Stimulated activated naive B cell treated with anti-CD40 and anti-IgM and Interleukin-4, amounts not matched to agents 10 μg/mL and 1 μg/mL and 100 μg/mL, for 72 hours (primary cell): ENCODE data around the gene OTUB1.

Experiments used
- ATAC-seq, 2 donors: fragments of 150-1000 bp; cut with Tn5 transposase; replicated peaks; 2 replicates each; pipeline ENCODE4 v1.10.0; 2021; ENCODE audit warnings: moderate library complexity in 1 of 2
- DNase-seq: peaks from one replicate; pipeline ENCODE4 v3.0.0; 2021
- H3K27ac Mint-ChIP-seq: one replicate; pipeline ENCODE4 v1.8.0; 2022; ENCODE audit warnings: mild to moderate bottlenecking, mixed read lengths
- H3K27me3 Mint-ChIP-seq, 2 donors: one replicate each; pipeline ENCODE4 v1.8.0; 2022; ENCODE audit warnings: mixed read lengths in 2 of 2
- H3K36me3 Mint-ChIP-seq, 2 donors: one replicate each; pipeline ENCODE4 v1.8.0; 2022; ENCODE audit warnings: mixed read lengths in 2 of 2, mild to moderate bottlenecking in 1 of 2
- H3K4me1 Mint-ChIP-seq, 2 donors: one replicate each; pipeline ENCODE4 v1.8.0; 2022; ENCODE audit warnings: mixed read lengths in 2 of 2, mild to moderate bottlenecking in 1 of 2
- H3K4me3 Mint-ChIP-seq, 2 donors: one replicate each; pipeline ENCODE4 v1.8.0; 2022; ENCODE audit warnings: mild to moderate bottlenecking in 2 of 2, mixed read lengths in 2 of 2, moderate library complexity in 1 of 2
- H3K9me3 Mint-ChIP-seq, 2 donors: one replicate each; pipeline ENCODE4 v1.8.0; 2022; ENCODE audit warnings: mixed read lengths in 2 of 2, mild to moderate bottlenecking in 1 of 2

Gene OTUB1, protein sequence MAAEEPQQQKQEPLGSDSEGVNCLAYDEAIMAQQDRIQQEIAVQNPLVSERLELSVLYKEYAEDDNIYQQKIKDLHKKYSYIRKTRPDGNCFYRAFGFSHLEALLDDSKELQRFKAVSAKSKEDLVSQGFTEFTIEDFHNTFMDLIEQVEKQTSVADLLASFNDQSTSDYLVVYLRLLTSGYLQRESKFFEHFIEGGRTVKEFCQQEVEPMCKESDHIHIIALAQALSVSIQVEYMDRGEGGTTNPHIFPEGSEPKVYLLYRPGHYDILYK

DNA sequence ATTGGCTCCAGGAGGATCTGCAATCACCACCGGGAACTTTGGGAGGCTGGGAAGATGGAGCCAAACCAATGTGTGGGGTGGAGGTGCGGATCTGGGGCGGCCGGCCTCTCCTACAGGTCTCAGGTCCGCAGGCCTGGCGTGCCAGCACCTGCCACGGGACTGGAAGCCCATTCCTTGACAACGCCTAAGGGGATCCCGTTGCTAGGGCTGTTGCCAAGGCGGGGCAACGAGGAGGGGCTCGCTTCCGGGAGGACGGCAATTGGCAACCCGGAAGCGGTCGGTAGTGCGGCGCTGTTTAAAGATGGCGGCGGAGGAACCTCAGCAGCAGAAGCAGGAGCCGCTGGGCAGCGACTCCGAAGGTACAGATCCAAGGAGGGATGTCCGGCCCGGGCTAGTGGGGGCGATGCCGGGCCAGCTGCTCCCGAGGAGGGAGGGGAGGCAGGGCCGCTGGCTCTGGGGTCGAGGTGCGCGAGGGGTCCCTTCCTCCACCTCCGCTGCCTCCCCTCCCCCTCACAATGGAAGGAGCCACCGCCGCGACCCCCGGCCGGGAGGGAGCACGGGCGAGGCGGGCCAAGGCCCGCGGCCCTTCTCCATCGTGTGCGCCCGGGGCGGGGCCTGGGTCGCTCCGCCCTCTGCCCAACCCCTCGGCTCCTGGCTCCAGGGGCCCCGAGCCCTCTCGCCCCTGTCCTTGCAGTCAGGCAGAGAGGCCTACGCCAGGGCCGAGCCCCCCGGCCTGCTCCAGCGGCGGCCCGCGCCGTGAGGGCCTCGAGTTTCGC lies at the start of gene OTUB1:
TSS of gene OTUB1 (plus strand) at position 283 of the 776 bp plus-strand sequence. CDS start at position 302, 19 bp downstream.
- DNase-seq (peak; percentile 82), ATAC-seq (peak; percentile 94 to 95)
- peaks cover 22 to 35% of the 10 kb centered on the region in 2 donors for H3K36me3 Mint-ChIP-seq
- H3K4me3 Mint-ChIP-seq, result peak within 1 kb of the TSS; percentile 95 to 99
- no peaks in the 10 kb centered on the region for H3K27me3 Mint-ChIP-seq
- peaks cover 28 to 52% of the 10 kb centered on the region in 2 donors for H3K4me1 Mint-ChIP-seq
- peak within 1 kb of the TSS; percentile 99 for H3K27ac Mint-ChIP-seq
- no peaks in the 10 kb centered on the region for H3K9me3 Mint-ChIP-seq

DNA sequence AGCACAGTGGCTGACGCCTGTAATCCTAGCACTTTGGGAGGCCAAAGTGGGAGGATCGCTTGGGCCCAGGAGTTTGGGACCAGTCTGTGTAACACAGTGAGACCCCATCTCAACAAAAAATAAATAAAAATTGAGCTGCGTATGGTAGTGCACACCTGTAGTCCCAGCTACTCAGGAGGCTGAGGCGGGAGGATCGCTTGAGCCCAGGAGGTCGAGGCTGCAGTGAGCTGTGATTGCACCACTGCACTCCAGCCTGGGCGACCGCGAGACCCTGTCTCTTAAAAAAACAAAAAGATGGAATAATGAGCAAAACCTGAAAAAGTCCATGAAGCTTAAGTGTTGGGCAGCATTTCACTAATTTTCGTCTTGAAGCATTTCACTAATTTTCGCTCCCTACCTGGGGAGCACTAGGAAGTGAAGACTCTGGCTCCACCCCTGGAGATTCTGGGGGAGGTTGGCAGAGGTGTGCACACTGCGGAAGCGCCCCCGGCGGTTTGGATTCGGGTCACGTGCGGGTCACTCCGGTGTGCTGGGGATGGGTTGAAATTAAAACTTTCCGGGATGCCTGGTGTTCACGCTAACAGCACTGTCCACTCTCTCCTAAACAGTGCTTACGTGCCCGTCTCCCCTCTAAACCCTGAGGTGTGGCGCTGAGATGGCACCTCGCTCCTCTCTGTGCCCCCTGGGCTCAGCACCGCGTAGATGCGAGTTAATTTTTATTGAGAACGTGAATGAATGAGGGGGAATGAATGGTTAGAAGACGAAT lies 48.3 kb upstream of the OTUB1 start:
- H3K4me3 Mint-ChIP-seq, result peak overlapping the region; percentile 83 to 90
- no peaks in the 10 kb centered on the region for H3K9me3 Mint-ChIP-seq
- ATAC-seq (peak; percentile 35 to 36), DNase-seq (no peak)
- H3K27me3 Mint-ChIP-seq, result no peaks in the 10 kb centered on the region
- H3K4me1 Mint-ChIP-seq, result peaks cover 15 to 39% of the 10 kb centered on the region in 2 donors
- peak overlapping the region; percentile 56 for H3K27ac Mint-ChIP-seq
- peaks cover 0 to 5% of the 10 kb centered on the region in 2 donors for H3K36me3 Mint-ChIP-seq

DNA sequence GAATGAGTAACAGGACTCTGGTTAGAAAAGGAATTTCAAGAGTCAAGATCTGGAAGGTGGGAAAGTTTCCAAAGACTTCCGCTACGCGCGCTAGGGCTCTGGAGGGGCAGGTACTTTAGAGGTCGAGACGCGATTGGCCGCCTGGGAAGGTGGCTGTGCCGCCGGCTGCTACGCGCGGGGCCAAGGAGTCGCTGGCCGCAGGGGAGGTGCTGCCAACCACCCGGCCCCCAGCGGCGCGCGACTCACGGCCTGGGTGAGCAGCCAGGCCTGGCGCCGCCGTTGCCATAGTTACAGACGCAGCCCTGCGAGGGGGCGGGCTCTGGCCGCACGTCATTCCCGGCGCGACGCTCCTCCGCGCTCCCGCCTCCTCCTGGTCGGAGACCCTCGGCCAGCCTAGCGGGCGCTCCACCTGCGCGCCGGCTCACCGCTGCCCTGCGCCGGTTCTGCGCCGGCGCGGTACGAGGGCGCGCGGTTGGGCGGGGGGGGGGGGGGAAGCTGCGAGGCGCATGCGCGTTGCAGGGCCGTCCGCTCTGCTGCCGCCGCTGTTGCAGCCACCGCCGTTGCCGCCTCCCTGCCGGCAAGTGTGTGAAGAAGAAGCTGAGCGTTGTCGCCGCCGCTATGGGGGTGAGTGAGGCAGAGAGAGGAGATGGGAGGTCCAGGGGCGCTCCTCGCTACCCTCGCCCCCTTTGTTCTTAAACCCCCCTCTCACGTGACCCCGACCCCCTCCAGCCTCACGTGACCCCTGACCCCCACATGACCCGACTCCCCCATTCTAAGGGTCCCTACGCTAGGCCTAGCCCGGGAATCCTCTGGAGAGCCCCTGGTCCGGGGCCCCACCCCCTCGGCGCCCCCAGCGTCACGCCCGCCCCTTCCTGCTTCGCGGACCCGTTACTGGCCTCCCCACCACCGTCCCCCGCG lies 47.5 kb upstream of the OTUB1 start, which contains the start of gene NAA40:
TSS of gene NAA40 (plus strand) at position 524 of the 918 bp plus-strand sequence. CDS start at position 619, 95 bp downstream.
- Mint-ChIP-seq H3K27me3 (no peaks in the 10 kb centered on the region), H3K9me3 (no peaks in the 10 kb centered on the region), H3K4me1 (peaks cover 15 to 46% of the 10 kb centered on the region in 2 donors), H3K4me3 (peak within 1 kb of the TSS; percentile 83 to 90), H3K36me3 (peaks cover 0 to 5% of the 10 kb centered on the region in 2 donors), H3K27ac (peak within 1 kb of the TSS; percentile 87)
- peak; percentile 94 for ATAC-seq
- peak; percentile 94 for DNase-seq

DNA sequence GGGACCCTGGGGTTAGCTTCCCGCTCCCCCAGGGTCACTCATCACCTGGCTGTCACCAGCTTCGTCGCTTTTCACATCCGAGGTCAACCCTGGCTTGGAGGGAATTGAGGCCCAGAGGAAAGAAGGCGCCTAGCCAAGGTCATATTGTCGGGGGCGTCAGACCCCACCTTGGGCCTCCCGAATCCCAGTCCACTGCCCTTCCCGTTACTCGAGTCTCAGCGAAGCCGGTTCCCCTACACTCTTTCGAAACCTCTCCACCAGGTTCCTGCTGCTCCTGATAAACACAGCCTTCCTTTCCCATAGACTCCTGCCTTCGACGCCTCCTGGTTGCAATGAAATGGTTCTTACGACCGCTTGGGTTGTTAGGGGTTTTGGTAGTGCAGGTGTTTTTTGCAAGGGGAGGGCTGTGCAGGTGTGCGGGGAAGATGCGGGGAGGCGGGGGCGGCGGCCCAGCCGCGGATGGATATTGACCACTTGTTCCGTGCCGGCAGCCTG lies 46.8 kb upstream of the OTUB1 start:
- ATAC-seq (no peak), DNase-seq (no peak)
- Mint-ChIP-seq H3K4me3 (peak overlapping the region; percentile 83 to 90), H3K27ac (peak overlapping the region; percentile 87), H3K36me3 (peaks cover 0 to 11% of the 10 kb centered on the region in 2 donors), H3K4me1 (peaks cover 17 to 53% of the 10 kb centered on the region in 2 donors), H3K27me3 (no peaks in the 10 kb centered on the region), H3K9me3 (no peaks in the 10 kb centered on the region)

DNA sequence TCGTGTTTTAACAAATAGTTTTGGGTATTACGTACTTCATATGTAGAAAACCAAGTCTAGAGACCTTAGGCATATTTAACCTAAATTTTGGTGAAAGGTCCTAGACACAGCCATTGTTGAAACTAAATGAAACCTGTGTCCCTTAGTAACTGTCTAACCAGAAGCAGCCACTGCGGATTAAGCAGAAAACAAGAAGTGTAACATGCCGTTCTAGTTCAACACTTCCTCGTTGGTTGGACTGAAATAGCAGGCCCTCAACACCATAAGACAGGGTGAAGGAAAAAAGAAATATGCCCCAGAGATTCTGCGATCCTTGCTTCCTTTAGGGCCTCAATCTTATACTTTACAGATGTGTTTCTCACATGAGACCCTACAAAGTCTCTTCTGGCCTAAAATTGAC lies 45.5 kb upstream of the OTUB1 start:
- Mint-ChIP-seq H3K9me3 (no peaks in the 10 kb centered on the region), H3K36me3 (peaks cover 0 to 11% of the 10 kb centered on the region in 2 donors), H3K27me3 (no peaks in the 10 kb centered on the region), H3K27ac (peak overlapping the region; percentile 85), H3K4me3 (peak overlapping the region; percentile 62 to 90), H3K4me1 (peaks cover 18 to 53% of the 10 kb centered on the region in 2 donors)
- DNase-seq (no peak), ATAC-seq (no peak)

DNA sequence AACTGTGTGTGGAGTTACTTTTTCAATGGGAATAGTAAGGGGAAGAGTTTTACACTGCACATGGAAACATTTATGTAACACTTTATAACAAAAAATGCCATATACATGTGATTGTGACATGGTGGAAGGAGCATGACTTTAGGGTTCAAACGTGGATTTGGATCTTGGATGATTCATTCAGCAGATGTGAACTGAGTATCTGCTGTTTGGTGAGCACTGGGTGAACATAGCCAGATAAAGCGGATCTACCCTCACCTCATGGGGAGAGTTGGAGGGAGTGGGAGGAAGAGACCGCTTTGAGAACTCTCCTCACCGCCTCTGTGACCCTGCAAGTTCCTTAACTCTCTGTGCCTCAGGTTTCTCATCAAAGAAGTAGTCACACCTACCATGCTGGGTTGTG lies 44.3 kb upstream of the OTUB1 start:
- Mint-ChIP-seq H3K27ac (peak overlapping the region; percentile 51), H3K4me3 (no peak overlapping the region), H3K9me3 (no peaks in the 10 kb centered on the region), H3K27me3 (no peaks in the 10 kb centered on the region), H3K4me1 (peaks cover 18 to 53% of the 10 kb centered on the region in 2 donors), H3K36me3 (peaks cover 4 to 17% of the 10 kb centered on the region in 2 donors)
- DNase-seq (no peak), ATAC-seq (no peak)

DNA sequence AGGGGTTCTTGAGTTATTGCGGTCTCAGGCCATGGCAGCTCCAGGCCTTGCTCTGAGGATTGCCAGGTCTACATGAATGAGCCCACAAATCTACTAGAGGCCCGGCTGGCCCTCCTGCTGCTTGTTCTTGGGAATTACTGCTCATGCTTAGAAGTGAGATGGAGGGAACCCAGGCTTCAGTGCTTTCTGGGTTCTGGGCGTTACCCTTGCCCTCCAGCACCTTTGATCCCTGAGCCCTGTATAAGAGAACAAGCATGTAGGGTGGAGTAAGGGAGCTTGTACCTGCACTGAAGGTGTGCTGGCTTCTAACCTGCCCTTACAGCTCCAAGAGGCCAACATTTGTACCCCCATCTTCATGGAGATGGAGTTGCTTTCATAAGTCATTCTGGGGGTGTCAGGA lies 43.4 kb upstream of the OTUB1 start:
- Mint-ChIP-seq H3K27me3 (no peaks in the 10 kb centered on the region), H3K4me1 (peaks cover 18 to 48% of the 10 kb centered on the region in 2 donors), H3K36me3 (peaks cover 5 to 21% of the 10 kb centered on the region in 2 donors), H3K9me3 (no peaks in the 10 kb centered on the region), H3K27ac (no peak overlapping the region), H3K4me3 (no peak overlapping the region)
- no peak for ATAC-seq
- no peak for DNase-seq

DNA sequence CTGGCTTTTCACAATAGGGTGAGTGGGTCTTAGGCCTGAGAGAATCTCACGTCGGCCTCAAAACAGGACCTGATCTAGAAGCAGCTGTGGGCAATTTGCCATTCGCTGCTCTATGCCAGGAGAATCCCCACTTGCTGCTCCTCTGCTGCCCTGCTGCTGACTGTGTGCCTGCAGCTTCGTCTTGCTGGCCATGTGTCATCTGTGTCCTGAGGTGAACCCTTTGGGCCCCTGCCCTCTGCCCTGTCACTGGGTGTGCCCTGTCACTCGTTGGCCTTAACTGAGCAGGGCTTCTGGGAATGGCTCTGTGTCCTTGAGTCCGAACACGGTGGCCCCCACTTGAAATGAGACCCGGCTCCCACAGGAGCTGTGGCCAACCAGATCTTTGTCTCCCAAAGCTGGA lies 41.3 kb upstream of the OTUB1 start:
- no peak overlapping the region for H3K4me3 Mint-ChIP-seq
- H3K9me3 Mint-ChIP-seq, result no peaks in the 10 kb centered on the region
- no peaks in the 10 kb centered on the region for H3K27me3 Mint-ChIP-seq
- DNase-seq, result no peak
- H3K4me1 Mint-ChIP-seq, result peaks cover 14 to 34% of the 10 kb centered on the region in 2 donors
- no peak overlapping the region for H3K27ac Mint-ChIP-seq
- ATAC-seq, result no peak
- peaks cover 10 to 21% of the 10 kb centered on the region in 2 donors for H3K36me3 Mint-ChIP-seq

DNA sequence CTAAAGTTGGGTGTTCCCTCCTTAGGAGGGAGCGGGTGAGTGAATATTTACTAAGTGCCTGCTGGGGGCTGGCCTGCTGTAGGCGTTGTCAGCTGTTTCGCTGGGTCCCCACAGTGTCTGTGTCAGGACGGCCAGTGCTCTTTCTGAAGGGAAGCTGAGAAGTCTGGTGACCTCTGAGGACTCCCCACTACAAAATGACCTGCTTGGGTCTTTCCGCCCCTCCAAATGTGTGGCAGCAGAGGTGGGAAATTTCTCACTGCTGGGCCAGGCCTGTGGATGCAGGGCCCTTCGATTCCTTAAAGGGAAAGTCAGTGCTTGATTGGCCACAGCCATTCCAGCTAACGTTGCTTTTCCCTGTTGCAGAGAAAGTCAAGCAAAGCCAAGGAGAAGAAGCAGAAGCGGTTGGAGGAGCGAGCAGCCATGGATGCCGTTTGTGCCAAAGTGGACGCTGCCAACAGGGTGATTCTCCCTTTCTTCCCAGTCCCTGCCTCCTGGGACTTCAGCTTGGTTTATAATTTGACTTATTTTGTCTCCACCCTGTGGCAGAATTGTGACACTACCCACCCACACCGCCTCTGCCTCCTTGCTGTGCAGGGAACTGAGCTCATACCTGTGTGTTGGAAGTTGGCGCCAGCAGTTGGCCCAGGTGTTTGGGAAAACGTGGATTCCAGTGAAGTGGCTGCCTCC lies 40.6 kb upstream of the OTUB1 start:
- H3K4me1 Mint-ChIP-seq, result peaks cover 9 to 30% of the 10 kb centered on the region in 2 donors
- no peaks in the 10 kb centered on the region for H3K27me3 Mint-ChIP-seq
- no peaks in the 10 kb centered on the region for H3K9me3 Mint-ChIP-seq
- ATAC-seq (peak; percentile 58 to 78), DNase-seq (peak; percentile 16)
- H3K4me3 Mint-ChIP-seq, result no peak overlapping the region
- peaks cover 14 to 22% of the 10 kb centered on the region in 2 donors for H3K36me3 Mint-ChIP-seq
- H3K27ac Mint-ChIP-seq, result no peak overlapping the region

DNA sequence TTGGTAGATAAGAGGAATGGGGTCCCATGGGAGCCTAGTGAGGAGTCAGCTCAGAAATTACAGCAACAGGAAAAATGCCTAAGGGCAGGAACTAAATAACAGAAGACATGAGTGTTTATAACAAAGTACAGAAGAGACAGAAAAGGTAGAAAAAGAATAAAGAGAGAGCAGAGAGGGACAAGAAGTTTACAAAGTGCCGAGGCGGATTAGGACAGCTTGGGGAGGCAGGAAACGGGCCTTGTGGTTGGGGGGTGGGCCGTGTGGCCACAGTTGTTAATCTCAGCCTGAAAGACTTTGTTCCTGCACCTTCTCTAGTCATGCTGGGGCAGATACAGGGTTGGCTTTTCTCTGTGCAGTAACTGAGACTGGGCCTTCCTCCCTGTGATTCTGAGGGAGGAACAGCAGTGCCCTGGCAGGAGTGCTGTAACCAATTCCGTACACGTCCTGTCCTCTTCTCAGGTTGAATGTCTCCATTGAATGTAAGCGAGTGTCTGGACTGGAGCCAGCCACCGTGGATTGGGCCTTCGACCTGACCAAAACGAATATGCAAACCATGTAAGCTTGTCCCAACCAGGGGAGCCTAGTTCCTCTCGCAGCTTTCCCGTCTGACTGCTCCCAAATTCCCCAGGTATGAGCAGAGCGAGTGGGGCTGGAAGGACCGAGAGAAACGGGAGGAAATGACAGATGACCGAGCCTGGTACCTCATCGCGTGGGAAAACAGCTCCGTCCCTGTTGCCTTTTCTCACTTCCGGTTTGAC lies 34.3 kb upstream of the OTUB1 start:
- Mint-ChIP-seq H3K36me3 (peaks cover 44 to 51% of the 10 kb centered on the region in 2 donors), H3K27me3 (no peaks in the 10 kb centered on the region), H3K27ac (no peak overlapping the region), H3K4me3 (no peak overlapping the region), H3K4me1 (peaks cover 9 to 17% of the 10 kb centered on the region in 2 donors), H3K9me3 (no peaks in the 10 kb centered on the region)
- ATAC-seq, result peak in 1 of 2 donors; percentile 39
- no peak for DNase-seq

DNA sequence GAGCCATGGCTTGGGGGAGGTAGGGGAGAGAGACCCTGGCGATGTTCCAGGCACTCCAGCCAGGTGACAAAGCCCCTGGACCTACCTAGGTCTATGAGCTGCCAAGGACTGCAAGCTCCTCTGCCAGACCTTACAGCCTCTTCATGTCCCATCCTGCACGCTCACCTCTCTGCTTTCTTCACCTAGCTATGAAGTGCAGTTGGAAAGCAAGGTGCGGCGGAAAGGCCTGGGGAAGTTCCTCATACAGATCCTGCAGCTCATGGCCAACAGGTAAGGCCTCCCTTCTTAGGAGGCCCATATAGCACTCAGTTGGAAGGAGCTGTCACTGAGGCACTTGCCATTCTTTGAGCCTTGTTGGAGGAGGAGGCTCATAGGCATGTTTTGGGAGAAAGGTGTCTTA lies 33.7 kb upstream of the OTUB1 start:
- H3K4me1 Mint-ChIP-seq, result peaks cover 9 to 17% of the 10 kb centered on the region in 2 donors
- H3K4me3 Mint-ChIP-seq, result no peak overlapping the region
- H3K36me3 Mint-ChIP-seq, result peaks cover 44 to 48% of the 10 kb centered on the region in 2 donors
- no peaks in the 10 kb centered on the region for H3K9me3 Mint-ChIP-seq
- no peaks in the 10 kb centered on the region for H3K27me3 Mint-ChIP-seq
- H3K27ac Mint-ChIP-seq, result no peak overlapping the region
- DNase-seq, result no peak
- ATAC-seq, result no peak

DNA sequence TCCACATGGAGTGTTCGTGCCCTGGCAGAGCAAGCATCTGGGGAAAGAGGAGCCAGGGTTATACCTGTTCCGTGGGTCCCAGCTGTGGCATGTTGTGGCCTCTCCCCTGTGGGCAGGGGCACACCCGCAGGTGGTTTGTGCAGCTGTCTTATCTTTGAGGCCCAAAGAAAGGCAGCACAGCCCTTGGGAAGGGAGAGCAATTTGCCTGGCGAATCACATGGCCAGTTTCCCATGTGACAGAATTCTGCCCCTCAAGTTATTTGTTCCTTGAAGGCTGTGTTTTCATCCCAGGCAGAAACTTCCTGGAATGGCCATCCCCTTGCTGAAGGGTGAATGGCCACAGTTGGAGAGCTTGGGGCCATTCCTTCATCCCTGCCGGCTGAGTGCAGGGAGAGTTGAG lies 28.2 kb upstream of the OTUB1 start:
- no peaks in the 10 kb centered on the region for H3K27me3 Mint-ChIP-seq

More for the DNA sequence above, 28.2 kb upstream of the OTUB1 start:
- H3K4me3 Mint-ChIP-seq, result no peak overlapping the region
- H3K9me3 Mint-ChIP-seq, result no peaks in the 10 kb centered on the region
- peaks cover 0 to 4% of the 10 kb centered on the region in 2 donors for H3K4me1 Mint-ChIP-seq
- H3K27ac Mint-ChIP-seq, result no peak overlapping the region
- ATAC-seq, result no peak
- H3K36me3 Mint-ChIP-seq, result peaks cover 28 to 35% of the 10 kb centered on the region in 2 donors
- DNase-seq, result no peak
